K562 (cell line): Measurements from ENCODE around the gene GLB1L2. TPM values are rescaled to one million over a fixed set of nuclear protein-coding genes. Genes with fewer than 3 reads are reported as not detected.

Source experiments
- ATAC-seq: fragments of 200-7000 bp; cut with Tn5 transposase; 3 replicates; pipeline ENCODE4 v1.9.1; 2020; ENCODE audit warnings: moderate library complexity
- BruUV-seq: library from RNA; stranded (reverse); fragments of 400-500 nt; replicated peaks from 2 replicates; lab custom pipeline; 2021; lab: Mats Ljungman, UMichigan
- CTCF ChIA-PET: fragments of 300-600 bp; formaldehyde crosslinking; extraction: SDS; loops from one replicate; lab custom pipeline; 2021; ENCODE audit warnings: low intra/inter-chr PET ratio; lab: Yijun Ruan, JAX
- POLR2A ChIA-PET: fragments of 300-600, 350-650 bp; sonication (Branson Sonifier 250); formaldehyde crosslinking; extraction: SDS; loops from one replicate; lab custom pipeline; 2021; ENCODE audit warnings: antibody characterized with exemption, inconsistent platforms; lab: Yijun Ruan, JAX
- DNase-seq, 4 experiments: peaks; one replicate each; pipeline versions ENCODE4 v3.0.0 to v3.0.0-alpha.2; 2011 to 2018; ENCODE audit warnings: low spot score in 3 of 4, mixed read lengths in 3 of 4; ENCODE audit errors: extremely low read depth in 1 of 4
- FAIRE-seq: peaks from 2 replicates; lab custom pipeline; 2011; peaks lifted over from hg19 to GRCh38; lab: Jason Lieb, UNC
- H2AFZ ChIP-seq: 2 replicates; pipeline ENCODE4 v1.6.0; 2011; ENCODE audit warnings: low read depth, low read length, control low read depth, inconsistent platforms
- H3K27ac ChIP-seq: fragments of 200-600 bp; 3 replicates; pipeline ENCODE4 v1.8.0; 2011; ENCODE audit warnings: low read depth, mild to moderate bottlenecking, control low read depth, inconsistent platforms, low read length, moderate library complexity, mixed read lengths; ENCODE audit errors: extremely low read depth
- H3K27me3 ChIP-seq, 2 experiments: fragments of 300-600 bp in 1 of 2; 2 replicates in 1 of 2; 3 replicates in 1 of 2; pipeline versions ENCODE4 v1.6.0 to v1.8.0; 2011; ENCODE audit warnings: inconsistent platforms in 2 of 2, low read length in 2 of 2, mild to moderate bottlenecking in 1 of 2, mixed read lengths in 1 of 2, moderate library complexity in 1 of 2; ENCODE audit not compliant: control insufficient read depth in 2 of 2, insufficient read depth in 2 of 2
- H3K36me3 ChIP-seq: fragments of 300-600 bp; 3 replicates; pipeline ENCODE4 v1.8.0; 2011; ENCODE audit warnings: mild to moderate bottlenecking, low read length, inconsistent platforms; ENCODE audit not compliant: control insufficient read depth, insufficient read depth
- H3K4me1 ChIP-seq, 2 experiments: fragments of 200-600 bp in 1 of 2; replicated peaks in 1 of 2; 2 replicates in 1 of 2; 3 replicates in 1 of 2; pipeline versions ENCODE4 v1.5.1 to v1.8.0; 2011; ENCODE audit warnings: inconsistent platforms in 2 of 2, low read length in 2 of 2, mild to moderate bottlenecking in 1 of 2, mixed read lengths in 1 of 2, moderate library complexity in 1 of 2; ENCODE audit not compliant: control insufficient read depth in 2 of 2, insufficient read depth in 2 of 2
- H3K4me2 ChIP-seq: 2 replicates; pipeline ENCODE4 v1.6.1; 2011; ENCODE audit warnings: low read length, control low read depth, inconsistent platforms, mixed read lengths; ENCODE audit not compliant: insufficient read depth
- H3K4me3 ChIP-seq: fragments of 200-600 bp; sonication (generic), shearing (Covaris generic); 2 replicates; pipeline ENCODE4 v1.5.1; 2016; ENCODE audit warnings: control low read depth, inconsistent platforms
- H3K79me2 ChIP-seq: fragments of 200-600 bp; 3 replicates; pipeline ENCODE4 v1.8.0; 2011; ENCODE audit warnings: low read length, inconsistent platforms; ENCODE audit not compliant: control insufficient read depth, insufficient read depth
- H3K9ac ChIP-seq, 2 experiments: 2 replicates each; pipeline versions ENCODE4 v1.6.0 to v1.6.1; 2011; ENCODE audit warnings: low read depth in 2 of 2, low read length in 2 of 2, control low read depth in 1 of 2, inconsistent platforms in 1 of 2, mild to moderate bottlenecking in 1 of 2, mixed read lengths in 1 of 2; ENCODE audit not compliant: insufficient read depth in 1 of 2
- H3K9me1 ChIP-seq: one replicate; pipeline ENCODE4 v1.6.0; 2011; ENCODE audit warnings: inconsistent platforms, mild to moderate bottlenecking, low read length, moderate library complexity; ENCODE audit not compliant: control insufficient read depth, insufficient read depth
- H3K9me3 ChIP-seq: replicated peaks from 2 replicates; pipeline ENCODE4 v1.5.1; 2011; ENCODE audit warnings: low read depth, low read length, inconsistent platforms; ENCODE audit not compliant: control insufficient read depth, insufficient read depth
- H4K20me1 ChIP-seq: replicated peaks from 2 replicates; pipeline ENCODE4 v1.6.1; 2011; ENCODE audit warnings: low read length, inconsistent platforms, mixed read lengths; ENCODE audit not compliant: control insufficient read depth, insufficient read depth
- ARHGAP35 ChIP-seq: fragments of 450-650 bp; IDR thresholded peaks from 2 replicates; pipeline ENCODE4 v1.6.1; 2018; ENCODE audit not compliant: partially characterized antibody
- ATF7 ChIP-seq: fragments of 450-650 bp; IDR thresholded peaks from 2 replicates; pipeline ENCODE4 v1.7.1; 2014; ENCODE audit warnings: mild to moderate bottlenecking, moderate library complexity
- ELF4 ChIP-seq: fragments of 450-650 bp; formaldehyde crosslinking; IDR thresholded peaks from 2 replicates; pipeline ENCODE4 v1.4.0; 2022; ENCODE audit warnings: missing genetic modification characterization
- FOXJ2 ChIP-seq: fragments of 200-800 bp; sonication (Bioruptor generic); IDR thresholded peaks from 2 replicates; pipeline ENCODE4 v1.6.1; 2016; ENCODE audit warnings: missing genetic modification characterization, missing compliant biosample characterization
- GTF2B ChIP-seq: IDR thresholded peaks from 2 replicates; pipeline ENCODE4 v1.6.1; 2011; ENCODE audit not compliant: insufficient read length; ENCODE audit errors: extremely low read depth
- HNRNPUL1 ChIP-seq: fragments of 200-400 bp; formaldehyde crosslinking; IDR thresholded peaks from 2 replicates; pipeline ENCODE4 v1.6.1; 2017; ENCODE audit warnings: low read length
- KLF16 ChIP-seq: IDR thresholded peaks from 2 replicates; pipeline ENCODE4 v1.6.1; 2016; ENCODE audit warnings: antibody characterized with exemption
- MCM5 ChIP-seq: fragments of 450-650 bp; IDR thresholded peaks from 2 replicates; pipeline ENCODE4 v1.6.1; 2016; ENCODE audit warnings: low read depth
- MCM7 ChIP-seq, 2 experiments: fragments of 450-650 bp; IDR thresholded peaks; 2 replicates each; pipeline ENCODE4 v1.6.1; 2016 to 2018
- NR2C2 ChIP-seq, 2 experiments: fragments of 200-800 bp in 1 of 2; sonication (Bioruptor generic) in 1 of 2; sonication (generic) in 1 of 2; formaldehyde crosslinking in 1 of 2; IDR thresholded peaks; 2 replicates each; pipeline versions ENCODE4 v1.6.1 to v1.8.0; 2016 to 2022; ENCODE audit warnings: mild to moderate bottlenecking in 1 of 2, missing compliant biosample characterization in 1 of 2, missing genetic modification characterization in 1 of 2, missing genetic modification reagents in 1 of 2
- RBBP5 ChIP-seq: fragments of 200-600 bp; sonication (generic); IDR thresholded peaks from 2 replicates; pipeline ENCODE4 v1.6.1; 2012; ENCODE audit warnings: borderline replicate concordance, mild to moderate bottlenecking, low read length, control low read depth, inconsistent platforms; ENCODE audit not compliant: insufficient read depth, poor library complexity, severe bottlenecking
- ZNF184 ChIP-seq: sonication (generic); formaldehyde crosslinking; IDR thresholded peaks from 2 replicates; pipeline ENCODE4 v1.5.0; 2020; ENCODE audit warnings: missing genetic modification reagents
- ZNF3 ChIP-seq: fragments of 250-450 bp; sonication (Bioruptor Pico); IDR thresholded peaks from 2 replicates; pipeline ENCODE4 v1.5.0; 2021; ENCODE audit warnings: mild to moderate bottlenecking, moderate library complexity
- ZNF589 ChIP-seq: fragments of 200-800 bp; sonication (Bioruptor generic); IDR thresholded peaks from 2 replicates; pipeline ENCODE4 v1.6.1; 2016; ENCODE audit warnings: low read depth, missing genetic modification characterization, missing compliant biosample characterization
- WGBS: fragments of 100-300 bp; shearing (Covaris generic); methylation state at CpG from one replicate; pipeline ENCODE4 v1.1.6; 2016; ENCODE audit warnings: low coverage, mixed read lengths; ENCODE audit not compliant: insufficient coverage; ENCODE audit errors: missing lambda C conversion rate; 5-methylcytosine and 5-hydroxymethylcytosine counted together
- in situ Hi-C: fragments of 300-500 bp; cut with MboI; formaldehyde crosslinking; loops from 4 replicates; pipeline ENCODE4 v1.15.0; 2018; ENCODE audit warnings: inconsistent platforms, mixed read lengths
- intact Hi-C: fragments of 100-400 bp; cut with micrococcal nuclease; formaldehyde crosslinking; loops from 2 replicates; pipeline ENCODE4 v1.14.2; 2022
- polyA plus RNA-seq, 8 experiments: library from polyadenylated mRNA; depleted of rRNA in 4 of 8; stranded (reverse) in 5 of 8; unstranded in 3 of 8; fragments of >200 nt; fragmentation: Nextera tagmentation in 2 of 8; fragmentation: Illumina TruSeq in 1 of 8; extraction: Ambion mirVana in 2 of 8; extraction: Trizol in 1 of 8; gene quantifications; 2 replicates each; pipeline versions ENCODE4 v1.2.1 to v1.2.3, GENCODE V29; 2011 to 2014; ENCODE audit warnings: inconsistent platforms in 1 of 8, missing spikeins in 1 of 8
- total RNA-seq, 7 experiments: library from RNA; depleted of rRNA in 6 of 7; stranded (reverse); fragments of >200 nt in 6 of 7; fragmentation: Illumina TruSeq in 2 of 7; extraction: Trizol in 2 of 7; gene quantifications; 2 replicates each; pipeline versions ENCODE4 v1.2.1 to v1.2.3, GENCODE V29; 2011 to 2021; ENCODE audit warnings: low replicate concordance in 1 of 7
- TF ChIP-seq, protein P1 (sequence below): fragments of 250-450 bp; sonication (Bioruptor Pico); IDR thresholded peaks from 2 replicates; pipeline ENCODE4 v1.5.0; 2021

GLB1L2 gene
- total and polyA plus RNA-seq, 9 of the 15 experiments (the other 6 are each of a cell fraction or from before 2014, with no cell fraction given), result 0.84 to 21.4 (median 13.8) TPM

DNA sequence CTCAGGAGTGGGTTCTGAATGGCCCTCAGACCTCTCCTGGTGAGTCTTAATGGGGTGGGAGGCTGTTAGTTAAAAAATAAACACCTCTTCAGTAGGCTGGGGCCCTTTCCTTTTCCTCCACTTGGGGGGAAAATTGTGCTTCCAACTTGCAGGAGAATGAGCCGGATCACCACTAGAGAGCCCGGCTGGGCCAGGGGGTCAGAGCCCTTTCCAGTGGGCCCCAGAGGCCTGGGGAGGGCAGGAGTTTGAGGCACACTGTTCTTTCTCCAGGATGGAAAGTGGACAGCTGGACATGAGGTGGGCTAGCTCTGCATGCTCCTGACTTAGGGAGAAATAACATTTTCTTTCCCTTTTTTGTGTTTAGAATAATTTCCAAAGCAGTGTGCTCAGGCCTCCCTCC, 47.5 kb downstream of the GLB1L2 start:
- H3K27me3 ChIP-seq, result peaks cover 7 to 48% of the 10 kb centered on the region in 2 experiments; a peak in 4 of 5 replicates
- no peaks in the 10 kb centered on the region; a peak in 1 of 5 replicates for H3K4me1 ChIP-seq
- no peaks in the 10 kb centered on the region for H3K9me1 ChIP-seq
- FAIRE-seq, result no peak
- H3K4me2 ChIP-seq, result no peak overlapping the region
- ChIA-PET POLR2A (interaction anchor here (1.2 kb wide), 1 partner anchor 12 kb away, joined by 3 read pairs; no protein-coding TSS in a partner anchor), CTCF (no interaction called here)
- TF ChIP-seq ZNF589 (CRISPR knock-in tag) (no peak), ARHGAP35 (no peak), NR2C2 (CRISPR knock-in tag; IDR thresholded peaks at IDR 0.05) (no peak), NR2C2 (tag; IDR thresholded peaks at IDR 0.05) (no peak)
- no TSS peak for BruUV-seq
- in situ Hi-C loops (no loop called here), intact Hi-C loops (no loop called here)
- no peak for DNase-seq
- H3K9ac ChIP-seq, result no peak overlapping the region; a peak in 1 of 4 replicates
- no peak overlapping the region for H3K4me3 ChIP-seq
- H3K27ac ChIP-seq, result no peak overlapping the region
- H3K79me2 ChIP-seq, result no peaks in the 10 kb centered on the region
- no peak for ATAC-seq
- peaks cover 6% of the 10 kb centered on the region; the same call in 1 of the 2 replicates for H4K20me1 ChIP-seq
- H3K36me3 ChIP-seq, result no peaks in the 10 kb centered on the region
- H2AFZ ChIP-seq, result no peak overlapping the region
- 7% methylated on average over 2 of the region's 2 CpGs for WGBS
- H3K9me3 ChIP-seq, result no peaks in the 10 kb centered on the region

- ATAC-seq (no peak), DNase-seq (no peak), FAIRE-seq (no peak)
- Histone ChIP-seq H3K4me3 (no peak overlapping the region), H3K27ac (no peak overlapping the region), H3K27me3 (peaks cover 16 to 58% of the 10 kb centered on the region in 2 experiments; a peak in 4 of 5 replicates), H3K9me1 (no peaks in the 10 kb centered on the region), H2AFZ (no peak overlapping the region), H3K79me2 (no peaks in the 10 kb centered on the region), H3K36me3 (no peaks in the 10 kb centered on the region), H3K4me1 (no peaks in the 10 kb centered on the region; a peak in 1 of 5 replicates), H3K9ac (no peak overlapping the region; a peak in 1 of 4 replicates), H3K4me2 (no peak overlapping the region), H3K9me3 (no peaks in the 10 kb centered on the region), H4K20me1 (peaks cover 9% of the 10 kb centered on the region; the same call in 1 of the 2 replicates)
- in situ Hi-C loops, result no loop called here
- BruUV-seq, result no TSS peak
- ChIA-PET POLR2A (interaction anchor here (0.9 to 1.2 kb wide), 2 partner anchors 8 to 13 kb away, joined by 3 to 4 read pairs; no protein-coding TSS in a partner anchor), CTCF (interaction anchor here (1.2 kb wide), 1 partner anchor 118 kb away, joined by 4 read pairs; no protein-coding TSS in a partner anchor)
- intact Hi-C loops, result no loop called here
- WGBS, result 4% methylated on average over 12 of the region's 12 CpGs
- TF ChIP-seq ZNF184 (no peak), RBBP5 (no peak), HNRNPUL1 (no peak), GTF2B (no peak), MCM7 (IDR thresholded peaks at IDR 0.05) (no peak), ELF4 (no peak), ZNF3 (CRISPR knock-in tag) (no peak), KLF16 (no peak), MCM5 (no peak), ATF7 (no peak), ARHGAP35 (no peak), FOXJ2 (no peak)
- TF ChIP-seq, protein P1, sequence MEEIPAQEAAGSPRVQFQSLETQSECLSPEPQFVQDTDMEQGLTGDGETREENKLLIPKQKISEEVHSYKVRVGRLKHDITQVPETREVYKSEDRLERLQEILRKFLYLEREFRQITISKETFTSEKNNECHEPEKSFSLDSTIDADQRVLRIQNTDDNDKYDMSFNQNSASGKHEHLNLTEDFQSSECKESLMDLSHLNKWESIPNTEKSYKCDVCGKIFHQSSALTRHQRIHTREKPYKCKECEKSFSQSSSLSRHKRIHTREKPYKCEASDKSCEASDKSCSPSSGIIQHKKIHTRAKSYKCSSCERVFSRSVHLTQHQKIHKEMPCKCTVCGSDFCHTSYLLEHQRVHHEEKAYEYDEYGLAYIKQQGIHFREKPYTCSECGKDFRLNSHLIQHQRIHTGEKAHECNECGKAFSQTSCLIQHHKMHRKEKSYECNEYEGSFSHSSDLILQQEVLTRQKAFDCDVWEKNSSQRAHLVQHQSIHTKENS (CRISPR knock-in tag), result no peak
These were observed 48.4 kb downstream of the GLB1L2 start for GRCh38 chr11:134380229-134380628.
